ENCODE results near the gene GDI2. TPM values are rescaled to one million over a fixed set of nuclear protein-coding genes. Genes with fewer than 3 reads are reported as not detected.

The GDI2 gene
- total RNA-seq, 1 donor from 2014 or later = 229 TPM

GRCh38 chr10:5776136-5776880, 36.9 kb downstream of the GDI2 start:
- H3K4me1 Mint-ChIP-seq (ENCODE audit: unreplicated experiment) = peaks cover 20% of the 10 kb centered on the region
- TF ChIP-seq, protein P1, sequence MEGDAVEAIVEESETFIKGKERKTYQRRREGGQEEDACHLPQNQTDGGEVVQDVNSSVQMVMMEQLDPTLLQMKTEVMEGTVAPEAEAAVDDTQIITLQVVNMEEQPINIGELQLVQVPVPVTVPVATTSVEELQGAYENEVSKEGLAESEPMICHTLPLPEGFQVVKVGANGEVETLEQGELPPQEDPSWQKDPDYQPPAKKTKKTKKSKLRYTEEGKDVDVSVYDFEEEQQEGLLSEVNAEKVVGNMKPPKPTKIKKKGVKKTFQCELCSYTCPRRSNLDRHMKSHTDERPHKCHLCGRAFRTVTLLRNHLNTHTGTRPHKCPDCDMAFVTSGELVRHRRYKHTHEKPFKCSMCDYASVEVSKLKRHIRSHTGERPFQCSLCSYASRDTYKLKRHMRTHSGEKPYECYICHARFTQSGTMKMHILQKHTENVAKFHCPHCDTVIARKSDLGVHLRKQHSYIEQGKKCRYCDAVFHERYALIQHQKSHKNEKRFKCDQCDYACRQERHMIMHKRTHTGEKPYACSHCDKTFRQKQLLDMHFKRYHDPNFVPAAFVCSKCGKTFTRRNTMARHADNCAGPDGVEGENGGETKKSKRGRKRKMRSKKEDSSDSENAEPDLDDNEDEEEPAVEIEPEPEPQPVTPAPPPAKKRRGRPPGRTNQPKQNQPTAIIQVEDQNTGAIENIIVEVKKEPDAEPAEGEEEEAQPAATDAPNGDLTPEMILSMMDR (IDR thresholded peaks at IDR 0.05) = peak; percentile 15
- H3K27ac Mint-ChIP-seq (ENCODE audit: unreplicated experiment) = peak overlapping the region; percentile 31
- no peak for DNase-seq (ENCODE audit: extremely low spot score, unreplicated experiment)
- H3K27me3 Mint-ChIP-seq (ENCODE audit: unreplicated experiment) = no peaks in the 10 kb centered on the region
- peaks cover 39% of the 10 kb centered on the region for H3K36me3 Mint-ChIP-seq (ENCODE audit: unreplicated experiment)
- no peaks in the 10 kb centered on the region for H3K9me3 Mint-ChIP-seq (ENCODE audit: unreplicated experiment)
- H3K4me3 Mint-ChIP-seq (ENCODE audit: unreplicated experiment) = no peak overlapping the region

DNA sequence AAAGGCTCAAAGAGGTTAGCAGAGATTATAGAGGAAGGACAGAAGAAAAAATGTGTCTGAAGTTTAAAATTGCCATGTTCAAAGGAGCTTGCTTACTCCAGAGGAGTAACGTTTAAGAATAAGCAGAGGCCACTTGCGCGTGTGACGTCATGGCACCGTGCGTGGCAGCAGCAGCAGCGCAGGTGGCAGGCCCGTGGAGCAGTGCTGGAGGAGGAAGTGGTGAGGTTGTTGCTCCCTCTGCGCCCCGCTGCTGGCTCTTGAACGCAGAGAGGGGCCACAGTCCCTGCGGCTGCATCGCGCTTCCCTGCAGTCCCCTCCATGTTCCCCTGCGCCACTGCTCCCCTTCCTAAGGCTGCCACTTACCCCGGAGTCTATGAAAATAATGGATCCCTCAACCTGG, 37.5 kb downstream of the GDI2 start:
- Mint-ChIP-seq H3K4me1 (ENCODE audit: unreplicated experiment) (peaks cover 20% of the 10 kb centered on the region), H3K27me3 (ENCODE audit: unreplicated experiment) (no peaks in the 10 kb centered on the region), H3K36me3 (ENCODE audit: unreplicated experiment) (peaks cover 35% of the 10 kb centered on the region), H3K4me3 (ENCODE audit: unreplicated experiment) (no peak overlapping the region), H3K9me3 (ENCODE audit: unreplicated experiment) (no peaks in the 10 kb centered on the region), H3K27ac (ENCODE audit: unreplicated experiment) (no peak overlapping the region)
- TF ChIP-seq, protein P1 (IDR thresholded peaks at IDR 0.05) = no peak
- no peak for DNase-seq (ENCODE audit: extremely low spot score, unreplicated experiment)

DNA sequence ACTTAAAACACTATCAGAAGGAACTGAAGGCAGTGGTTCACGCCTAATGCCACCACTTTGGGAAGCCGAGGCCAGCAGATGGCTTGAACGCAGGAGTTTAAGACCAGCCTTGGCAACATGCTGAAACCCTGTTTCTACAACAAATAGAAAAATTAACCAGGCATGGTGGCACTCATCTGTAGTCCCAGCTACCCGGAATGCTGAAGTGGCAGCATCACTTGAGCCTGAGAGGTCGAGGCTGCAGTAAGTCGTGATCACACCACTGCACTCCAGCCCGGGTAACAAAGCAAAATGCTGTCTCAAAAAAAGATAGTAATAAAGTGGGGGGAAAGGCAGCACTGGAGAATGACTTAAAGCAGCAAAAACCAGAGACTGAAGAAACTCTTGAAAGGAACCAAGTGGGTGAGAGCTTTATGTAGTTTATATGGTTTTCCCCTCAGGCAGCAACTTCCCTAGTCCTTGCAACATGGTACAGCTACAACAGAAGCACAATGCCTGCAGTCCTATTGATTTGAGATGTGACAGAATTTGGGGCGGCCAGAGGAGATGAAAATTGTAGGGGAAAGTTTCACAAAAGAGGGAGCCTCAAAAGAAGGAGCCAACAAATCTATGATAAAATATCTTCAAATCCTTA, 38.1 kb downstream of the GDI2 start:
- peaks cover 30% of the 10 kb centered on the region for H3K36me3 Mint-ChIP-seq (ENCODE audit: unreplicated experiment)
- peaks cover 20% of the 10 kb centered on the region for H3K4me1 Mint-ChIP-seq (ENCODE audit: unreplicated experiment)
- no peaks in the 10 kb centered on the region for H3K9me3 Mint-ChIP-seq (ENCODE audit: unreplicated experiment)
- TF ChIP-seq, protein P1 (IDR thresholded peaks at IDR 0.05) = no peak
- DNase-seq (ENCODE audit: extremely low spot score, unreplicated experiment) = no peak
- H3K4me3 Mint-ChIP-seq (ENCODE audit: unreplicated experiment) = no peak overlapping the region
- no peak overlapping the region for H3K27ac Mint-ChIP-seq (ENCODE audit: unreplicated experiment)
- no peaks in the 10 kb centered on the region for H3K27me3 Mint-ChIP-seq (ENCODE audit: unreplicated experiment)

- Mint-ChIP-seq H3K9me3 (ENCODE audit: unreplicated experiment) (no peaks in the 10 kb centered on the region), H3K36me3 (ENCODE audit: unreplicated experiment) (peaks cover 54% of the 10 kb centered on the region), H3K4me1 (ENCODE audit: unreplicated experiment) (no peaks in the 10 kb centered on the region), H3K27ac (ENCODE audit: unreplicated experiment) (no peak overlapping the region), H3K27me3 (ENCODE audit: unreplicated experiment) (no peaks in the 10 kb centered on the region), H3K4me3 (ENCODE audit: unreplicated experiment) (no peak overlapping the region)
- DNase-seq (ENCODE audit: extremely low spot score, unreplicated experiment) = no peak
- TF ChIP-seq, protein P1 (IDR thresholded peaks at IDR 0.05) = no peak
These were observed 47.0 kb downstream of the GDI2 start for GRCh38 chr10:5766189-5766588.

GRCh38 chr10:5765617-5766016, 47.6 kb downstream of the GDI2 start:
- Mint-ChIP-seq H3K4me3 (ENCODE audit: unreplicated experiment) (no peak overlapping the region), H3K4me1 (ENCODE audit: unreplicated experiment) (no peaks in the 10 kb centered on the region), H3K27ac (ENCODE audit: unreplicated experiment) (no peak overlapping the region), H3K36me3 (ENCODE audit: unreplicated experiment) (peaks cover 59% of the 10 kb centered on the region), H3K27me3 (ENCODE audit: unreplicated experiment) (no peaks in the 10 kb centered on the region), H3K9me3 (ENCODE audit: unreplicated experiment) (no peaks in the 10 kb centered on the region)
- DNase-seq (ENCODE audit: extremely low spot score, unreplicated experiment) = no peak
- TF ChIP-seq, protein P1 (IDR thresholded peaks at IDR 0.05) = no peak
